ENCODE data around the gene COLGALT1. TPM values are rescaled to one million over a fixed set of nuclear protein-coding genes. Genes with fewer than 3 reads are reported as not detected.

The COLGALT1 gene
- total and polyA plus RNA-seq, 2 donors = 22.3 to 69.5 TPM

Other genes starting within 250 kb of the COLGALT1 start
- gene MRPL34, start 249.8 kb upstream of the COLGALT1 start, total RNA-seq = 78.3 TPM
- gene MRPL34, start 249.8 kb upstream of the COLGALT1 start, polyA plus RNA-seq = 123 TPM
- 23.5 TPM for gene DDA1, start 246.1 kb upstream of the COLGALT1 start, total RNA-seq
- gene DDA1, start 246.1 kb upstream of the COLGALT1 start, polyA plus RNA-seq = 51.7 TPM
- gene ANO8, start 220.8 kb upstream of the COLGALT1 start, total RNA-seq = 2.2 TPM
- 13.5 TPM for gene ANO8, start 220.8 kb upstream of the COLGALT1 start, polyA plus RNA-seq
- 8.9 TPM for gene GTPBP3, start 218.1 kb upstream of the COLGALT1 start, total RNA-seq
- gene GTPBP3, start 218.1 kb upstream of the COLGALT1 start, polyA plus RNA-seq = 17.4 TPM
- 11.7 TPM for gene PLVAP, start 178.3 kb upstream of the COLGALT1 start, total RNA-seq
- 57.1 TPM for gene PLVAP, start 178.3 kb upstream of the COLGALT1 start, polyA plus RNA-seq
- gene CCDC194, start 161.5 kb upstream of the COLGALT1 start, total RNA-seq = 0.28 TPM
- gene CCDC194, start 161.5 kb upstream of the COLGALT1 start, polyA plus RNA-seq = 0.55 TPM
- 107 TPM for gene BST2, start 150.0 kb upstream of the COLGALT1 start, total RNA-seq
- gene BST2, start 150.0 kb upstream of the COLGALT1 start, polyA plus RNA-seq = 221 TPM
- 27.8 TPM for gene MVB12A, start 135.6 kb upstream of the COLGALT1 start, total RNA-seq
- 56.8 TPM for gene MVB12A, start 135.6 kb upstream of the COLGALT1 start, polyA plus RNA-seq
- gene TMEM221, start 107.0 kb upstream of the COLGALT1 start, total RNA-seq = 0.19 TPM
- 3.2 TPM for gene TMEM221, start 107.0 kb upstream of the COLGALT1 start, polyA plus RNA-seq
- gene NXNL1, start 94.7 kb upstream of the COLGALT1 start, total RNA-seq = not detected
- not detected for gene NXNL1, start 94.7 kb upstream of the COLGALT1 start, polyA plus RNA-seq
- gene SLC27A1, start 85.1 kb upstream of the COLGALT1 start, total RNA-seq = 2.0 TPM
- 11.9 TPM for gene SLC27A1, start 85.1 kb upstream of the COLGALT1 start, polyA plus RNA-seq
- 62.6 TPM for gene PGLS, start 44.0 kb upstream of the COLGALT1 start, total RNA-seq
- 73.5 TPM for gene PGLS, start 44.0 kb upstream of the COLGALT1 start, polyA plus RNA-seq
- gene UNC13A, start 132.7 kb downstream of the COLGALT1 start, total RNA-seq = 0.19 TPM
- 0.32 TPM for gene UNC13A, start 132.7 kb downstream of the COLGALT1 start, polyA plus RNA-seq
- 8.5 TPM for gene MAP1S, start 163.8 kb downstream of the COLGALT1 start, total RNA-seq
- 17.5 TPM for gene MAP1S, start 163.8 kb downstream of the COLGALT1 start, polyA plus RNA-seq
- gene FCHO1, start 195.8 kb downstream of the COLGALT1 start, total RNA-seq = 16.4 TPM
- 28.2 TPM for gene FCHO1, start 195.8 kb downstream of the COLGALT1 start, polyA plus RNA-seq
- gene B3GNT3, start 239.5 kb downstream of the COLGALT1 start, total RNA-seq = 0.14 TPM
- gene B3GNT3, start 239.5 kb downstream of the COLGALT1 start, polyA plus RNA-seq = 1.0 TPM

Data from thymus (tissue), 2 donors.